Measurements from ENCODE around the gene SEMA5B.

Gene SEMA5B

GRCh38 chr3:122882361-122882947, 145.1 kb downstream of the SEMA5B start:
- DNase-seq, result no peak
- no peak for TF ChIP-seq GATA1 (IDR thresholded peaks at IDR 0.05; ENCODE audit: low read depth, low read length)
- TF ChIP-seq POLR2A (IDR thresholded peaks at IDR 0.05; ENCODE audit: low read length), result no peak

GRCh38 chr3:122880624-122881023, 146.9 kb downstream of the SEMA5B start:
- TF ChIP-seq POLR2A (IDR thresholded peaks at IDR 0.05; ENCODE audit: low read length), result no peak
- TF ChIP-seq GATA1 (IDR thresholded peaks at IDR 0.05; ENCODE audit: low read depth, low read length), result no peak
- DNase-seq, result no peak

- DNase-seq, result no peak
- TF ChIP-seq GATA1 (IDR thresholded peaks at IDR 0.05; ENCODE audit: low read depth, low read length) (no peak), POLR2A (IDR thresholded peaks at IDR 0.05; ENCODE audit: low read length) (no peak)
These were observed 147.4 kb downstream of the SEMA5B start for GRCh38 chr3:122880173-122880572.

GRCh38 chr3:122875547-122876127, 151.9 kb downstream of the SEMA5B start:
- TF ChIP-seq GATA1 (IDR thresholded peaks at IDR 0.05; ENCODE audit: low read depth, low read length) (no peak), POLR2A (IDR thresholded peaks at IDR 0.05; ENCODE audit: low read length) (no peak)
- DNase-seq, result no peak

GRCh38 chr3:122873741-122874515, 153.6 kb downstream of the SEMA5B start:
- TF ChIP-seq GATA1 (IDR thresholded peaks at IDR 0.05; ENCODE audit: low read depth, low read length) (no peak), POLR2A (IDR thresholded peaks at IDR 0.05; ENCODE audit: low read length) (no peak)
- no peak for DNase-seq

- no peak for TF ChIP-seq GATA1 (IDR thresholded peaks at IDR 0.05; ENCODE audit: low read depth, low read length)
- no peak for TF ChIP-seq POLR2A (IDR thresholded peaks at IDR 0.05; ENCODE audit: low read length)
- DNase-seq, result no peak
These were observed 159.2 kb downstream of the SEMA5B start for GRCh38 chr3:122868322-122868721.

GRCh38 chr3:122864498-122864897, 163.1 kb downstream of the SEMA5B start:
- TF ChIP-seq POLR2A (IDR thresholded peaks at IDR 0.05; ENCODE audit: low read length) (no peak), GATA1 (IDR thresholded peaks at IDR 0.05; ENCODE audit: low read depth, low read length) (no peak)

DNA sequence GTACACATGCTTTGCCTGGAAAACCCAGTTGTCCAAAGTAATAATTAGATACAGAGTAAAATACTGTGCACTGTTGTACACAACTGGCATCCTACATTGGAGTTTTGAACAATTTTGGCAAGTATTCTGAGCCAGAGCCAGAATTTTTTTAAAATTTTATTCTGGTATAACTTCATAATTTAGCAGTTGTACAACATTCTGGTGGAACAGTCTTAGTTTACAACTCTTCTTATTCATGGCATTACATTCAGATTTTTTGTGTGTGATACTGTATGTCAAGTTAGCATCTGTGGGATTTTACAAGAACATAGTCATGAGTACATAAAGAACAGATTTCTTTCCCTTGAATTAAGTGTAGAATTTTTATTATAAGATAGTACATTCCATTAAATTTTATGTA, 165.2 kb downstream of the SEMA5B start:
- DNase-seq, result no peak
- TF ChIP-seq GATA1 (IDR thresholded peaks at IDR 0.05; ENCODE audit: low read depth, low read length) (no peak), POLR2A (IDR thresholded peaks at IDR 0.05; ENCODE audit: low read length) (no peak)

More at GRCh38 chr3:122864498-122864897, 163.1 kb downstream of the SEMA5B start:
- DNase-seq, result no peak

Data from erythroblast (primary cell).